ENCODE results near the gene FMNL2. TPM values are rescaled to one million over a fixed set of nuclear protein-coding genes. Genes with fewer than 3 reads are reported as not detected.

Gene FMNL2
- total RNA-seq, 1 experiment from 2014 or later: 29.0 TPM

DNA sequence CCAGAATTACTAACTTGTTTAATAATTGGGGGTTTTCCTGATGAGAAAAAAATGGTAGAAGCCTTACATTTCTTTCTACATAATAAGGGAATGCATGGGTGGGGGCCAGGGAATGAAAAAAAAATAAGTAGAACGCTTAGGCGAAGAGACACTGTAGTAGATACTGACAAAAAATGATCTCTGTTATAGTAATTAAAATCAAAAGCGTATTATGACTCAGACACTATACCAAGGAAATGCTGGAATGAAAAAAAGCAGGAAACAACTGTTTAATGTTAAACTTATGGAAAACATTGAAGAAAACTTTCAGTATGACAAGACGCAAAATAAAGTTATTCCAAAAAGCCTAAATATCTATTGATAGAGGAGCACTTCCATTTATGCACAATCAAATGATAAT is 339.4 kb downstream of the FMNL2 start:
- Histone ChIP-seq H3K4me2 (no peak overlapping the region), H3K79me2 (ENCODE audit: low read depth) (no peaks in the 10 kb centered on the region), H3K9me2 (ENCODE audit: insufficient read depth) (no peaks in the 10 kb centered on the region), H3K36me3 (ENCODE audit: low read depth) (peaks cover 76% of the 10 kb centered on the region), H3K9me3 (ENCODE audit: insufficient read depth, low read depth) (no peaks in the 10 kb centered on the region), H3F3A (ENCODE audit: insufficient read depth, low read depth) (no peaks in the 10 kb centered on the region), H3K4me3 (no peak overlapping the region), H4K20me1 (ENCODE audit: insufficient read depth) (0 out of 2 replicates have a peak, but pooled peaks cover 8% of the 10 kb centered on the region), H3K27me3 (ENCODE audit: insufficient read depth, low read depth) (no peaks in the 10 kb centered on the region), H3K27ac (no peak overlapping the region), H3K4me1 (replicated peaks; ENCODE audit: insufficient read depth) (no peaks in the 10 kb centered on the region), H2AFZ (no peak overlapping the region)
- intact Hi-C loops (cut with micrococcal nuclease; ENCODE audit: unreplicated experiment): no loop called here
- TF ChIP-seq, protein P1, sequence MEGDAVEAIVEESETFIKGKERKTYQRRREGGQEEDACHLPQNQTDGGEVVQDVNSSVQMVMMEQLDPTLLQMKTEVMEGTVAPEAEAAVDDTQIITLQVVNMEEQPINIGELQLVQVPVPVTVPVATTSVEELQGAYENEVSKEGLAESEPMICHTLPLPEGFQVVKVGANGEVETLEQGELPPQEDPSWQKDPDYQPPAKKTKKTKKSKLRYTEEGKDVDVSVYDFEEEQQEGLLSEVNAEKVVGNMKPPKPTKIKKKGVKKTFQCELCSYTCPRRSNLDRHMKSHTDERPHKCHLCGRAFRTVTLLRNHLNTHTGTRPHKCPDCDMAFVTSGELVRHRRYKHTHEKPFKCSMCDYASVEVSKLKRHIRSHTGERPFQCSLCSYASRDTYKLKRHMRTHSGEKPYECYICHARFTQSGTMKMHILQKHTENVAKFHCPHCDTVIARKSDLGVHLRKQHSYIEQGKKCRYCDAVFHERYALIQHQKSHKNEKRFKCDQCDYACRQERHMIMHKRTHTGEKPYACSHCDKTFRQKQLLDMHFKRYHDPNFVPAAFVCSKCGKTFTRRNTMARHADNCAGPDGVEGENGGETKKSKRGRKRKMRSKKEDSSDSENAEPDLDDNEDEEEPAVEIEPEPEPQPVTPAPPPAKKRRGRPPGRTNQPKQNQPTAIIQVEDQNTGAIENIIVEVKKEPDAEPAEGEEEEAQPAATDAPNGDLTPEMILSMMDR (conservative IDR thresholded peaks at IDR 0.05): no peak
- no peak for TF ChIP-seq EZH2 (IDR thresholded peaks at IDR 0.05; ENCODE audit: low read depth)
- no TSS peak for BruUV-seq (replicated peaks)
- POLR2A ChIA-PET (ENCODE audit: unreplicated experiment): no interaction called here
- DNase-seq: no peak
- CTCF ChIA-PET: no interaction called here

DNA sequence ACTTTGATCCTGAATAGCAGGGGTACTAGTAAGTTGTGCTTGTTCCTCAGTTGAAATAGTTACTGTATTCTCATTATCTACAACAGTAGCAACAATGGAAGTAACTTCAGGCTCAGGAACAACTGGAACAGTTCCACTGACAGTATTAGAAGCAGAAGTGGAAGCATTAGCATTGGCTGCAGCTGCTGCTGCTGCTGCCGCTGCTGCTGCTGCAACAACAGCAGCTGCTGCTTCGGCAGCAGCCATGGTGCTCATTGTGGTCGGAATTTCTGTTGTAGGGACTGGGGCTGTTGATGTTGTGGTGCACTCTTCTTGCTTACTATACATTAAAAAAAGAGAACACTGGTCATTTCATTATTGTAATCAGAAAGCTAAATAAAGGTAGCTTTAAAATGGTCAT is 341.5 kb downstream of the FMNL2 start:
- Histone ChIP-seq H3K36me3 (ENCODE audit: low read depth) (peaks cover 76% of the 10 kb centered on the region), H3F3A (ENCODE audit: insufficient read depth, low read depth) (no peaks in the 10 kb centered on the region), H3K79me2 (ENCODE audit: low read depth) (no peaks in the 10 kb centered on the region), H3K4me2 (no peak overlapping the region), H2AFZ (no peak overlapping the region), H3K9me3 (ENCODE audit: insufficient read depth, low read depth) (no peaks in the 10 kb centered on the region), H3K4me3 (no peak overlapping the region), H3K27ac (no peak overlapping the region), H3K27me3 (ENCODE audit: insufficient read depth, low read depth) (no peaks in the 10 kb centered on the region), H3K9me2 (ENCODE audit: insufficient read depth) (no peaks in the 10 kb centered on the region), H4K20me1 (ENCODE audit: insufficient read depth) (peaks cover 13% of the 10 kb centered on the region), H3K4me1 (replicated peaks; ENCODE audit: insufficient read depth) (no peaks in the 10 kb centered on the region)
- no TSS peak for BruUV-seq (replicated peaks)
- CTCF ChIA-PET: no interaction called here
- TF ChIP-seq, protein P1 (conservative IDR thresholded peaks at IDR 0.05): no peak
- TF ChIP-seq EZH2 (IDR thresholded peaks at IDR 0.05; ENCODE audit: low read depth): no peak
- POLR2A ChIA-PET (ENCODE audit: unreplicated experiment): no interaction called here
- DNase-seq: no peak
- intact Hi-C loops (cut with micrococcal nuclease; ENCODE audit: unreplicated experiment): no loop called here

DNA sequence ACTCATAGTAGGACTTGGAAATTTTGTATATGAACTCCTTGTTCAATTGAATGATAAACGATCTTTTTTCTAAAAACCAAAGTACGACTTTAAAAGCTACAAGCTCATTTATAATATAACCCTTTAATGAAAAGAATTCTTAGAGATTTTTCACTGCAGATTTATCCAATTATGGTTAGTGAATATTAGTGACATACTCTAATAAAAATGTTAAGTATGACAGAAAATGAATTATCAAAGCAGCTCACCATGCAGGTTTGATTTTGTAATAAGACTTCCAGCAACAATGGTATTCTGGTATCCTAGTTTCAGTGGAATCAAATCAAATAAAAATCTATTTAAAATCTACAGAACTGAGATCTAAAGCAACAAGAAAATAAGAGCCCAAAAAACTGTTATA is 343.8 kb downstream of the FMNL2 start:
- no peak overlapping the region for H3K27ac ChIP-seq
- DNase-seq: no peak
- intact Hi-C loops (cut with micrococcal nuclease; ENCODE audit: unreplicated experiment): no loop called here
- H3K4me1 ChIP-seq (replicated peaks; ENCODE audit: insufficient read depth): no peaks in the 10 kb centered on the region
- H3K27me3 ChIP-seq (ENCODE audit: insufficient read depth, low read depth): no peaks in the 10 kb centered on the region
- no peaks in the 10 kb centered on the region for H3K79me2 ChIP-seq (ENCODE audit: low read depth)
- H3K9me3 ChIP-seq (ENCODE audit: insufficient read depth, low read depth): no peaks in the 10 kb centered on the region
- no peak overlapping the region for H3K4me2 ChIP-seq
- no peaks in the 10 kb centered on the region for H3K9me2 ChIP-seq (ENCODE audit: insufficient read depth)
- peaks cover 68% of the 10 kb centered on the region for H3K36me3 ChIP-seq (ENCODE audit: low read depth)
- no peaks in the 10 kb centered on the region for H3F3A ChIP-seq (ENCODE audit: insufficient read depth, low read depth)
- H4K20me1 ChIP-seq (ENCODE audit: insufficient read depth): peaks cover 27% of the 10 kb centered on the region
- no TSS peak for BruUV-seq (replicated peaks)
- H3K4me3 ChIP-seq: no peak overlapping the region
- ChIA-PET POLR2A (ENCODE audit: unreplicated experiment) (no interaction called here), CTCF (no interaction called here)
- H2AFZ ChIP-seq: no peak overlapping the region
- no peak for TF ChIP-seq EZH2 (IDR thresholded peaks at IDR 0.05; ENCODE audit: low read depth)
- TF ChIP-seq, protein P1 (conservative IDR thresholded peaks at IDR 0.05): no peak

Measured in PC-9 (cell line).